GM12878 (cell line): Measurements from ENCODE around the gene MYOZ2. TPM values are rescaled to one million over a fixed set of nuclear protein-coding genes. Genes with fewer than 3 reads are reported as not detected.

Source experiments
- ATAC-seq: fragments of 200-7000 bp; cut with Tn5 transposase; 3 replicates; pipeline ENCODE4 v1.9.1; 2020; ENCODE audit warnings: mild to moderate bottlenecking, moderate library complexity
- BruUV-seq: library from RNA; stranded (reverse); fragments of 400-500 nt; replicated peaks from 2 replicates; lab custom pipeline; 2021; lab: Mats Ljungman, UMichigan
- CTCF ChIA-PET: fragments of 300-600 bp; sonication (Branson Sonifier 250); formaldehyde crosslinking; extraction: SDS; loops from one replicate; lab custom pipeline; 2021; ENCODE audit warnings: inconsistent platforms; lab: Yijun Ruan, JAX
- POLR2A ChIA-PET: fragments of 350-600 bp; formaldehyde crosslinking; extraction: SDS; loops from one replicate; lab custom pipeline; 2021; ENCODE audit warnings: inconsistent platforms; lab: Charles Lee
- RAD21 ChIA-PET: fragments of 300-600 bp; sonication (Branson Sonifier 250); formaldehyde crosslinking; loops from one replicate; lab custom pipeline; 2023; ENCODE audit warnings: antibody characterized with exemption; ENCODE audit not compliant: unreplicated experiment; lab: Charles Lee
- SMC1A ChIA-PET: fragments of 300-600 bp; sonication (Branson Sonifier 250); formaldehyde crosslinking; loops from one replicate; lab custom pipeline; 2023; ENCODE audit not compliant: unreplicated experiment, uncharacterized antibody; lab: Charles Lee
- DNase-seq: peaks from one replicate; pipeline ENCODE4 v3.0.0-alpha.2; 2011; ENCODE audit warnings: low read depth, low spot score
- FAIRE-seq: peaks from 3 replicates; lab custom pipeline; 2011; peaks lifted over from hg19 to GRCh38; lab: Jason Lieb, UNC
- H2AFZ ChIP-seq: 2 replicates; pipeline ENCODE4 v1.6.0; 2011; ENCODE audit warnings: low read depth, low read length, control low read depth; ENCODE audit not compliant: control insufficient read depth
- H3K27ac ChIP-seq: 2 replicates; pipeline ENCODE4 v1.5.1; 2011; ENCODE audit warnings: control low read depth; ENCODE audit not compliant: control insufficient read depth, insufficient read depth
- H3K27me3 ChIP-seq, 2 experiments: replicated peaks in 1 of 2; 2 replicates each; pipeline versions ENCODE4 v1.6.0 to v1.6.1; 2011; ENCODE audit warnings: low read length in 1 of 2; ENCODE audit not compliant: control insufficient read depth in 2 of 2, insufficient read depth in 2 of 2
- H3K36me3 ChIP-seq, 2 experiments: 2 replicates each; pipeline ENCODE4 v1.5.1; 2011; ENCODE audit warnings: low read length in 1 of 2; ENCODE audit not compliant: control insufficient read depth in 2 of 2, insufficient read depth in 2 of 2
- H3K4me1 ChIP-seq: 2 replicates; pipeline ENCODE4 v1.6.1; 2011; ENCODE audit warnings: mild to moderate bottlenecking, low read length, moderate library complexity, mixed read lengths; ENCODE audit not compliant: control insufficient read depth, insufficient read depth
- H3K4me2 ChIP-seq: 2 replicates; pipeline ENCODE4 v1.6.0; 2011; ENCODE audit warnings: control low read depth; ENCODE audit not compliant: control insufficient read depth, insufficient read depth
- H3K4me3 ChIP-seq: fragments of 200-600 bp; sonication (generic); 2 replicates; pipeline ENCODE4 v1.5.1; 2016
- H3K79me2 ChIP-seq: 2 replicates; pipeline ENCODE4 v1.6.0; 2011; ENCODE audit warnings: low read length; ENCODE audit not compliant: control insufficient read depth, insufficient read depth
- H3K9ac ChIP-seq: 2 replicates; pipeline ENCODE4 v1.8.0; 2011; ENCODE audit warnings: low read length, control low read depth, mixed read lengths; ENCODE audit not compliant: control insufficient read depth, insufficient read depth
- H3K9me3 ChIP-seq: replicated peaks from 3 replicates; pipeline ENCODE4 v1.5.1; 2011; ENCODE audit warnings: mild to moderate bottlenecking, low read length; ENCODE audit not compliant: control insufficient read depth, insufficient read depth
- H4K20me1 ChIP-seq: 2 replicates; pipeline ENCODE4 v1.6.0; 2011; ENCODE audit not compliant: control insufficient read depth, insufficient read depth
- BACH1 ChIP-seq: fragments of 450-650 bp; IDR thresholded peaks from 2 replicates; pipeline ENCODE4 v1.6.1; 2017; ENCODE audit warnings: mild to moderate bottlenecking, borderline replicate concordance
- BMI1 ChIP-seq: fragments of 450-650 bp; IDR thresholded peaks from 2 replicates; pipeline ENCODE4 v1.6.1; 2016; ENCODE audit warnings: mild to moderate bottlenecking, moderate library complexity, borderline replicate concordance
- JUNB ChIP-seq: IDR thresholded peaks from 2 replicates; pipeline ENCODE4 v1.6.1; 2016; ENCODE audit warnings: antibody characterized with exemption, mild to moderate bottlenecking
- KDM1A ChIP-seq: fragments of 200-600 bp; sonication (generic); IDR thresholded peaks from 2 replicates; pipeline ENCODE4 v1.6.1; 2016; ENCODE audit warnings: borderline replicate concordance
- KLF5 ChIP-seq: fragments of 450-650 bp; IDR thresholded peaks from 2 replicates; pipeline ENCODE4 v1.6.1; 2014; ENCODE audit warnings: mild to moderate bottlenecking; ENCODE audit not compliant: partially characterized antibody
- NFYA ChIP-seq: IDR thresholded peaks from 2 replicates; pipeline ENCODE4 v1.6.1; 2011; ENCODE audit warnings: low read depth, mild to moderate bottlenecking, low read length, improper control_type of control experiment, borderline replicate concordance
- NR2C1 ChIP-seq: fragments of 450-650 bp; IDR thresholded peaks from 2 replicates; pipeline ENCODE4 v1.6.1; 2017; ENCODE audit warnings: antibody characterized with exemption, mild to moderate bottlenecking, moderate library complexity
- NRF1 ChIP-seq: conservative IDR thresholded peaks from 2 replicates; pipeline ENCODE4 v1.6.1; 2011; ENCODE audit warnings: mild to moderate bottlenecking, low read depth, low read length, improper control_type of control experiment
- PAX5 ChIP-seq: IDR thresholded peaks from 2 replicates; pipeline ENCODE4 v1.6.1; 2011; ENCODE audit warnings: low read depth, low read length, borderline replicate concordance
- POLR2AphosphoS5 ChIP-seq: IDR thresholded peaks from 2 replicates; pipeline ENCODE4 v1.6.1; 2011; ENCODE audit warnings: mild to moderate bottlenecking, low read length, inconsistent platforms
- RELA ChIP-seq: fragments of 450-650 bp; IDR thresholded peaks from 2 replicates; pipeline ENCODE4 v1.8.0; 2014; ENCODE audit warnings: borderline replicate concordance; ENCODE audit not compliant: partially characterized antibody
- RFX5 ChIP-seq: IDR thresholded peaks from 2 replicates; pipeline ENCODE4 v1.6.1; 2011; ENCODE audit warnings: low read depth, low read length, improper control_type of control experiment
- SIN3A ChIP-seq: IDR thresholded peaks from 2 replicates; pipeline ENCODE4 v1.6.1; 2012; ENCODE audit warnings: low read depth, low read length, improper control_type of control experiment
- in situ Hi-C: fragments of 300-500 bp; cut with MboI; formaldehyde crosslinking; loops from 9 replicates; pipeline ENCODE4 v1.14.3; 2018; ENCODE audit warnings: mixed read lengths
- intact Hi-C: fragments of 100-400 bp; cut with micrococcal nuclease; formaldehyde crosslinking; loops from one replicate; pipeline ENCODE4 v1.14.2; 2022; ENCODE audit not compliant: unreplicated experiment
- polyA plus RNA-seq, 11 experiments: library from polyadenylated mRNA; depleted of rRNA in 4 of 11; unstranded in 6 of 11; stranded (reverse) in 5 of 11; fragments of >200 nt; fragmentation: Nextera tagmentation in 4 of 11; fragmentation: Illumina TruSeq in 1 of 11; extraction: Ambion mirVana in 4 of 11; extraction: Trizol in 1 of 11; gene quantifications; 1 replicate in 1 of 11; 2 replicates in 10 of 11; pipeline versions ENCODE4 v1.2.1 to v1.2.3, GENCODE V29; 2011 to 2016; ENCODE audit warnings: inconsistent platforms in 2 of 11, missing spikeins in 2 of 11, low read depth in 1 of 11
- total RNA-seq, 4 experiments: library from RNA; depleted of rRNA in 3 of 4; stranded (reverse); fragments of >200 nt in 3 of 4; fragmentation: Illumina TruSeq in 1 of 4; extraction: Trizol in 1 of 4; gene quantifications; 2 replicates each; pipeline versions ENCODE4 v1.2.1 to v1.2.3, GENCODE V29; 2013 to 2021
- TF ChIP-seq, protein P1 (sequence below): IDR thresholded peaks from 2 replicates; pipeline ENCODE4 v1.6.1; 2012; ENCODE audit warnings: low read depth, low read length, improper control_type of control experiment
- TF ChIP-seq, protein P2 (sequence below): IDR thresholded peaks from 2 replicates; pipeline ENCODE4 v1.6.1; 2012; ENCODE audit warnings: improper control_type of control experiment, low read depth, low read length; ENCODE audit not compliant: insufficient replicate concordance
- TF ChIP-seq, protein P3 (sequence below): fragments of 150-350 bp; IDR thresholded peaks from 2 replicates; pipeline ENCODE4 v1.6.1; 2016; ENCODE audit warnings: low read depth, low read length

MYOZ2 gene
- total and polyA plus RNA-seq, 10 of the 15 experiments (the other 5 are each of a cell fraction or from before 2014, with no cell fraction given): not detected

DNA sequence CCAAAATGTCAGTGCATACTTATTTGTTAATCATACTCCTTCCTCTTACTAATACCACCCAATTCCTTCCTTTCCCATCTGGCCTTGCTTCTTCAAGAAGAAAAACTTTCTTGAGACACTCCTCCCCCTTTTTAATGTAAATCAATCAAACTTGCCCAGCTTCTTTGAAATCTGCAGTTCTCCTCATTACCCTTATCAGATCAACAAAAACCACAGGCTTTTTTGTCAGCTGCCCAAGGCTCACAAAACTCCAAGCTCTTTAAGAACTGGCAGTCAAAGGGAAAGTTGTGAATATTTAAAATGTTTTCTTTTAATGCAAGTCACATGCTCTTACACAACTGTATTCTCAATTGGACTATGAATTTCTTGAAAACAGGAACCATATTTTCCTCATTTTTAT lies 11.3 kb upstream of the MYOZ2 start:
- intact Hi-C loops: no loop called here
- no TSS peak for BruUV-seq
- Histone ChIP-seq H3K79me2 (no peaks in the 10 kb centered on the region), H3K4me1 (no peaks in the 10 kb centered on the region), H3K4me2 (no peak overlapping the region), H3K27ac (no peak overlapping the region), H4K20me1 (no peaks in the 10 kb centered on the region), H3K27me3 (no peaks in the 10 kb centered on the region), H2AFZ (no peak overlapping the region), H3K4me3 (no peak overlapping the region), H3K9me3 (no peaks in the 10 kb centered on the region), H3K36me3 (no peaks in the 10 kb centered on the region), H3K9ac (no peak overlapping the region)
- FAIRE-seq (no peak), ATAC-seq (no peak), DNase-seq (no peak)
- in situ Hi-C loops: no loop called here
- ChIA-PET POLR2A (no interaction called here), CTCF (interaction anchor here (0.8 kb wide), 1 partner anchor 11 kb away, joined by 3 read pairs; no protein-coding TSS in a partner anchor), SMC1A (no interaction called here), RAD21 (no interaction called here)
- no peak for TF ChIP-seq BMI1
- no peak for TF ChIP-seq RELA
- no peak for TF ChIP-seq RFX5
- no peak for TF ChIP-seq NR2C1
- no peak for TF ChIP-seq SIN3A
- no peak for TF ChIP-seq PAX5
- no peak for TF ChIP-seq KDM1A
- TF ChIP-seq, protein P1, sequence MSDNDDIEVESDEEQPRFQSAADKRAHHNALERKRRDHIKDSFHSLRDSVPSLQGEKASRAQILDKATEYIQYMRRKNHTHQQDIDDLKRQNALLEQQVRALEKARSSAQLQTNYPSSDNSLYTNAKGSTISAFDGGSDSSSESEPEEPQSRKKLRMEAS: no peak
- TF ChIP-seq, protein P2, sequence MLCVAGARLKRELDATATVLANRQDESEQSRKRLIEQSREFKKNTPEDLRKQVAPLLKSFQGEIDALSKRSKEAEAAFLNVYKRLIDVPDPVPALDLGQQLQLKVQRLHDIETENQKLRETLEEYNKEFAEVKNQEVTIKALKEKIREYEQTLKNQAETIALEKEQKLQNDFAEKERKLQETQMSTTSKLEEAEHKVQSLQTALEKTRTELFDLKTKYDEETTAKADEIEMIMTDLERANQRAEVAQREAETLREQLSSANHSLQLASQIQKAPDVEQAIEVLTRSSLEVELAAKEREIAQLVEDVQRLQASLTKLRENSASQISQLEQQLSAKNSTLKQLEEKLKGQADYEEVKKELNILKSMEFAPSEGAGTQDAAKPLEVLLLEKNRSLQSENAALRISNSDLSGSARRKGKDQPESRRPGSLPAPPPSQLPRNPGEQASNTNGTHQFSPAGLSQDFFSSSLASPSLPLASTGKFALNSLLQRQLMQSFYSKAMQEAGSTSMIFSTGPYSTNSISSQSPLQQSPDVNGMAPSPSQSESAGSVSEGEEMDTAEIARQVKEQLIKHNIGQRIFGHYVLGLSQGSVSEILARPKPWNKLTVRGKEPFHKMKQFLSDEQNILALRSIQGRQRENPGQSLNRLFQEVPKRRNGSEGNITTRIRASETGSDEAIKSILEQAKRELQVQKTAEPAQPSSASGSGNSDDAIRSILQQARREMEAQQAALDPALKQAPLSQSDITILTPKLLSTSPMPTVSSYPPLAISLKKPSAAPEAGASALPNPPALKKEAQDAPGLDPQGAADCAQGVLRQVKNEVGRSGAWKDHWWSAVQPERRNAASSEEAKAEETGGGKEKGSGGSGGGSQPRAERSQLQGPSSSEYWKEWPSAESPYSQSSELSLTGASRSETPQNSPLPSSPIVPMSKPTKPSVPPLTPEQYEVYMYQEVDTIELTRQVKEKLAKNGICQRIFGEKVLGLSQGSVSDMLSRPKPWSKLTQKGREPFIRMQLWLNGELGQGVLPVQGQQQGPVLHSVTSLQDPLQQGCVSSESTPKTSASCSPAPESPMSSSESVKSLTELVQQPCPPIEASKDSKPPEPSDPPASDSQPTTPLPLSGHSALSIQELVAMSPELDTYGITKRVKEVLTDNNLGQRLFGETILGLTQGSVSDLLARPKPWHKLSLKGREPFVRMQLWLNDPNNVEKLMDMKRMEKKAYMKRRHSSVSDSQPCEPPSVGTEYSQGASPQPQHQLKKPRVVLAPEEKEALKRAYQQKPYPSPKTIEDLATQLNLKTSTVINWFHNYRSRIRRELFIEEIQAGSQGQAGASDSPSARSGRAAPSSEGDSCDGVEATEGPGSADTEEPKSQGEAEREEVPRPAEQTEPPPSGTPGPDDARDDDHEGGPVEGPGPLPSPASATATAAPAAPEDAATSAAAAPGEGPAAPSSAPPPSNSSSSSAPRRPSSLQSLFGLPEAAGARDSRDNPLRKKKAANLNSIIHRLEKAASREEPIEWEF: no peak
- TF ChIP-seq, protein P3, sequence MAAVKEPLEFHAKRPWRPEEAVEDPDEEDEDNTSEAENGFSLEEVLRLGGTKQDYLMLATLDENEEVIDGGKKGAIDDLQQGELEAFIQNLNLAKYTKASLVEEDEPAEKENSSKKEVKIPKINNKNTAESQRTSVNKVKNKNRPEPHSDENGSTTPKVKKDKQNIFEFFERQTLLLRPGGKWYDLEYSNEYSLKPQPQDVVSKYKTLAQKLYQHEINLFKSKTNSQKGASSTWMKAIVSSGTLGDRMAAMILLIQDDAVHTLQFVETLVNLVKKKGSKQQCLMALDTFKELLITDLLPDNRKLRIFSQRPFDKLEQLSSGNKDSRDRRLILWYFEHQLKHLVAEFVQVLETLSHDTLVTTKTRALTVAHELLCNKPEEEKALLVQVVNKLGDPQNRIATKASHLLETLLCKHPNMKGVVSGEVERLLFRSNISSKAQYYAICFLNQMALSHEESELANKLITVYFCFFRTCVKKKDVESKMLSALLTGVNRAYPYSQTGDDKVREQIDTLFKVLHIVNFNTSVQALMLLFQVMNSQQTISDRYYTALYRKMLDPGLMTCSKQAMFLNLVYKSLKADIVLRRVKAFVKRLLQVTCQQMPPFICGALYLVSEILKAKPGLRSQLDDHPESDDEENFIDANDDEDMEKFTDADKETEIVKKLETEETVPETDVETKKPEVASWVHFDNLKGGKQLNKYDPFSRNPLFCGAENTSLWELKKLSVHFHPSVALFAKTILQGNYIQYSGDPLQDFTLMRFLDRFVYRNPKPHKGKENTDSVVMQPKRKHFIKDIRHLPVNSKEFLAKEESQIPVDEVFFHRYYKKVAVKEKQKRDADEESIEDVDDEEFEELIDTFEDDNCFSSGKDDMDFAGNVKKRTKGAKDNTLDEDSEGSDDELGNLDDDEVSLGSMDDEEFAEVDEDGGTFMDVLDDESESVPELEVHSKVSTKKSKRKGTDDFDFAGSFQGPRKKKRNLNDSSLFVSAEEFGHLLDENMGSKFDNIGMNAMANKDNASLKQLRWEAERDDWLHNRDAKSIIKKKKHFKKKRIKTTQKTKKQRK: no peak
- no peak for TF ChIP-seq NFYA
- TF ChIP-seq NRF1: no peak
- TF ChIP-seq BACH1: no peak
- TF ChIP-seq POLR2AphosphoS5: no peak
- TF ChIP-seq KLF5: no peak
- no peak for TF ChIP-seq JUNB
